Thyroid gland (tissue), 4 donors: ENCODE measurements around the gene PROCR.

Experiments
- POLR2A ChIP-seq, 2 donors: fragments of 450-650 bp; IDR thresholded peaks; one replicate each; pipeline ENCODE4 v1.6.1; 2017; ENCODE audit warnings: antibody characterized with exemption in 2 of 2, mild to moderate bottlenecking in 2 of 2, moderate library complexity in 1 of 2
- TF ChIP-seq, protein P1 (sequence below), 6 experiments: fragments of 200-600 bp in 3 of 6; fragments of 450-650 bp in 3 of 6; sonication (generic) in 3 of 6; IDR thresholded peaks; one replicate each; pipeline ENCODE4 v1.5.1; 2016 to 2019; ENCODE audit warnings: antibody characterized with exemption in 6 of 6, mild to moderate bottlenecking in 2 of 6, inconsistent platforms in 1 of 6, moderate library complexity in 1 of 6

DNA sequence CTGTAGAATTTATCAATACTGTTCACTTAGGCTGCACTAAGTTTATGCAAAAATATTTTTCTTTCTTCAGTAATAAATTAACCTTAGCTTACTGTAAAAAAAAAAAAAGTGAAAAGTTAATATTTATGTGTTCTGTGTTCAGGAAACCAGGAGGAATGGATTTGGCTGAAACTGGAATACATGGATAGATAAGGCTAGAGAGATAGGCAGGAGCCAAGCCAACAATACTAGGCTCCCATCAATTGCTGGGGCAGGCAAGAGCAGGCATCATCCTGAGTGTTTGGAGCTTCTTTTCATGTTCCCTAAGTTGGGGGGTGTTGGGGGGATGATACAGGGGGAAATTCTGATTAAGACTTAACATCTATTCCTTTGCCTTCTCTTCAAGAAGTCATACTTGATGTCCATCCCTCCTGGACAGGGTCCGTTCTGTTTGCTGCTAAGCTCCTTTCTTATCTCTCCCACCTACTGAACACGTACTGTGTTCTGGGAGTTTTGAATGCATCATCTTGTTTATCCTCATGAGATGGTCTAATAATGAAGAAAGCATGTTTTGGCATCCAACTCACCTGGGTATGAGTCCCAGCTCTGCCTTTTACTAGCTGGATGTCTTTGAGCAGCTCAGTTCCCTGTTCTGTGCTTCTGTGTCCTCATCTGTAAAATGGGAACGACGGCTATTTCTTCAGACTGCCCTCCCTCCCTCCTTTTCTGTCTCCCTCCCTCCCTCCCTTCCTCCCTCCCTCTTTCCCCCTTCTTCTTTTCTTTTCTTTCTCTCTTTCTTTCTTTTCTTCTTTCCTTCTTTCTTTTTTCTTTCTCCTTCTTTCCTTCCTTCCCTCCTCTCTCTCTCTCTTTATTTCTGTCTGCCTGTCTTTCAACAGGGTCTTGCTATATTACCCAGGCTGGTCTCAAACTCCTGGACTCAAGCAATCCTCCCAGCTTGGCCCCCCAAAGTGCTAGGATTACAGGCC, 6.4 kb upstream of the PROCR start:
- TF ChIP-seq, protein P1, sequence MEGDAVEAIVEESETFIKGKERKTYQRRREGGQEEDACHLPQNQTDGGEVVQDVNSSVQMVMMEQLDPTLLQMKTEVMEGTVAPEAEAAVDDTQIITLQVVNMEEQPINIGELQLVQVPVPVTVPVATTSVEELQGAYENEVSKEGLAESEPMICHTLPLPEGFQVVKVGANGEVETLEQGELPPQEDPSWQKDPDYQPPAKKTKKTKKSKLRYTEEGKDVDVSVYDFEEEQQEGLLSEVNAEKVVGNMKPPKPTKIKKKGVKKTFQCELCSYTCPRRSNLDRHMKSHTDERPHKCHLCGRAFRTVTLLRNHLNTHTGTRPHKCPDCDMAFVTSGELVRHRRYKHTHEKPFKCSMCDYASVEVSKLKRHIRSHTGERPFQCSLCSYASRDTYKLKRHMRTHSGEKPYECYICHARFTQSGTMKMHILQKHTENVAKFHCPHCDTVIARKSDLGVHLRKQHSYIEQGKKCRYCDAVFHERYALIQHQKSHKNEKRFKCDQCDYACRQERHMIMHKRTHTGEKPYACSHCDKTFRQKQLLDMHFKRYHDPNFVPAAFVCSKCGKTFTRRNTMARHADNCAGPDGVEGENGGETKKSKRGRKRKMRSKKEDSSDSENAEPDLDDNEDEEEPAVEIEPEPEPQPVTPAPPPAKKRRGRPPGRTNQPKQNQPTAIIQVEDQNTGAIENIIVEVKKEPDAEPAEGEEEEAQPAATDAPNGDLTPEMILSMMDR (IDR thresholded peaks at IDR 0.05), result no peak
- no peak for TF ChIP-seq POLR2A (IDR thresholded peaks at IDR 0.05)
